Stimulated activated CD4-positive, alpha-beta T cell treated with anti-CD3 and anti-CD28 coated beads, Interleukin-1b, Interleukin-23, amount 100 ng/mL, for 1 hour (primary cell): Measurements from ENCODE around the gene MYLK3.
"Not testable (repeated sequence)": the region's sequence is repeated elsewhere in the genome, so short reads cannot be mapped to it uniquely, and the experiment has no call there.

Experiments
- DNase-seq, 2 donors: peaks; one replicate each; pipeline ENCODE4 v3.0.0-alpha.2; 2020; ENCODE audit warnings: low read depth in 2 of 2

Gene MYLK3

GRCh38 chr16:46747777-46748651 lies at the start of gene MYLK3:
Gene MYLK3, minus strand, starts transcription at chr16:46748344. Its CDS starts 151 bp downstream, at chr16:46748193.
- no peak for DNase-seq

GRCh38 chr16:46797501-46797900 lies 49.4 kb upstream of the MYLK3 start:
- no peak for DNase-seq

GRCh38 chr16:46796764-46797269 lies 48.7 kb upstream of the MYLK3 start:
- DNase-seq, result no peak

GRCh38 chr16:46793841-46794240 lies 45.7 kb upstream of the MYLK3 start:
- DNase-seq, result no peak

- DNase-seq, result no peak
Measured at GRCh38 chr16:46790599-46791270, 42.6 kb upstream of the MYLK3 start.

- peak; percentile 56 to 57 for DNase-seq
Measured at GRCh38 chr16:46789499-46790414, 41.6 kb upstream of the MYLK3 start.

- no peak for DNase-seq
Measured at GRCh38 chr16:46788891-46789474, 40.8 kb upstream of the MYLK3 start.

- no peak for DNase-seq
Measured at GRCh38 chr16:46787909-46788308, 39.8 kb upstream of the MYLK3 start.

- no peak for DNase-seq
Measured at GRCh38 chr16:46785076-46785845, 37.1 kb upstream of the MYLK3 start.

GRCh38 chr16:46784569-46784968 lies 36.4 kb upstream of the MYLK3 start:
- DNase-seq, result not testable (repeated sequence)

GRCh38 chr16:46783800-46784199 lies 35.7 kb upstream of the MYLK3 start:
- no peak for DNase-seq

GRCh38 chr16:46782320-46782719 lies 34.2 kb upstream of the MYLK3 start:
- no peak for DNase-seq

GRCh38 chr16:46777804-46778203 lies 29.7 kb upstream of the MYLK3 start:
- DNase-seq, result no peak

- DNase-seq, result no peak
Measured at GRCh38 chr16:46775214-46775613, 27.1 kb upstream of the MYLK3 start.

- DNase-seq, result no peak
Measured at GRCh38 chr16:46774743-46775177, 26.6 kb upstream of the MYLK3 start.

- no peak for DNase-seq
Measured at GRCh38 chr16:46772463-46772862, 24.3 kb upstream of the MYLK3 start.

- DNase-seq, result no peak
Measured at GRCh38 chr16:46768809-46769208, 20.7 kb upstream of the MYLK3 start.

- no peak for DNase-seq
Measured at GRCh38 chr16:46765050-46765449, 16.9 kb upstream of the MYLK3 start.

- DNase-seq, result no peak
Measured at GRCh38 chr16:46763147-46763546, 15.0 kb upstream of the MYLK3 start.

GRCh38 chr16:46762583-46762982 lies 14.4 kb upstream of the MYLK3 start:
- no peak for DNase-seq

GRCh38 chr16:46759309-46759708 lies 11.2 kb upstream of the MYLK3 start:
- no peak for DNase-seq
